IMR-90 (cell line): ENCODE data around the gene NAB2. TPM values are rescaled to one million over a fixed set of nuclear protein-coding genes. Genes with fewer than 3 reads are reported as not detected.

Experiments
- ATAC-seq: fragments of 200-7000 bp; cut with Tn5 transposase; 2 replicates; pipeline ENCODE4 v1.9.1; 2020; ENCODE audit warnings: low read depth, mild to moderate bottlenecking, moderate library complexity
- BruUV-seq: library from RNA; stranded (reverse); fragments of 400-500 nt; replicated peaks from 2 replicates; lab custom pipeline; 2021; lab: Mats Ljungman, UMichigan
- CTCF ChIA-PET: fragments of 300-600 bp; formaldehyde crosslinking; extraction: SDS; loops from one replicate; lab custom pipeline; 2021; ENCODE audit warnings: antibody characterized with exemption; lab: Yijun Ruan, JAX
- POLR2A ChIA-PET: fragments of 300-600 bp; sonication (Branson Sonifier 250); formaldehyde crosslinking; loops from one replicate; lab custom pipeline; 2022; ENCODE audit warnings: antibody characterized with exemption; ENCODE audit not compliant: unreplicated experiment; lab: Charles Lee
- DNase-seq: peaks from one replicate; pipeline ENCODE4 v3.0.0; 2013
- H2AFZ ChIP-seq: replicated peaks from 2 replicates; pipeline ENCODE3; 2013; ENCODE audit warnings: low read length, mild to moderate bottlenecking; ENCODE audit not compliant: poor library complexity
- H2AK5ac ChIP-seq: 2 replicates; pipeline ENCODE4 v1.6.1; 2013; ENCODE audit warnings: low read depth, low read length, inconsistent platforms
- H2AK9ac ChIP-seq: replicated peaks from 2 replicates; pipeline ENCODE3; 2013; ENCODE audit warnings: mild to moderate bottlenecking, low read depth, low read length, moderate library complexity; ENCODE audit not compliant: poor library complexity
- H2BK120ac ChIP-seq: 2 replicates; pipeline ENCODE4 v1.6.1; 2013; ENCODE audit warnings: low read depth, low read length, inconsistent platforms
- H2BK15ac ChIP-seq: 3 replicates; pipeline ENCODE4 v1.6.1; 2013; ENCODE audit warnings: low read depth, low read length, inconsistent platforms
- H2BK20ac ChIP-seq: 2 replicates; pipeline ENCODE4 v1.6.1; 2013; ENCODE audit warnings: low read depth, mild to moderate bottlenecking, inconsistent platforms, low read length, moderate library complexity
- H2BK5ac ChIP-seq: 2 replicates; pipeline ENCODE4 v1.6.1; 2013; ENCODE audit warnings: mild to moderate bottlenecking, low read depth, low read length, inconsistent platforms; ENCODE audit not compliant: poor library complexity, severe bottlenecking
- H3K14ac ChIP-seq: replicated peaks from 2 replicates; pipeline ENCODE4 v1.6.1; 2013; ENCODE audit warnings: low read depth, low read length, inconsistent platforms
- H3K18ac ChIP-seq: 2 replicates; pipeline ENCODE4 v1.6.1; 2013; ENCODE audit warnings: low read depth, low read length, control low read depth
- H3K23ac ChIP-seq: 2 replicates; pipeline ENCODE4 v1.6.1; 2013; ENCODE audit warnings: low read depth, low read length, inconsistent platforms
- H3K27ac ChIP-seq: 2 replicates; pipeline ENCODE4 v1.5.1; 2013; ENCODE audit warnings: mild to moderate bottlenecking, control low read depth, low read length; ENCODE audit not compliant: insufficient read depth
- H3K27me3 ChIP-seq: 2 replicates; pipeline ENCODE4 v1.6.1; 2013; ENCODE audit warnings: low read length; ENCODE audit not compliant: control insufficient read depth, insufficient read depth
- H3K36me3 ChIP-seq: 2 replicates; pipeline ENCODE4 v1.6.1; 2013; ENCODE audit warnings: low read length, mixed read lengths; ENCODE audit not compliant: control insufficient read depth, insufficient read depth
- H3K4ac ChIP-seq: 2 replicates; pipeline ENCODE4 v1.6.1; 2013; ENCODE audit warnings: low read depth, low read length, inconsistent platforms
- H3K4me1 ChIP-seq: 2 replicates; pipeline ENCODE4 v1.6.1; 2013; ENCODE audit warnings: low read length, mixed read lengths; ENCODE audit not compliant: control insufficient read depth, insufficient read depth
- H3K4me2 ChIP-seq: 2 replicates; pipeline ENCODE4 v1.6.1; 2013; ENCODE audit warnings: low read depth, mild to moderate bottlenecking, control low read depth, low read length, moderate library complexity
- H3K4me3 ChIP-seq: 2 replicates; pipeline ENCODE4 v1.5.1; 2013; ENCODE audit warnings: low read depth, mild to moderate bottlenecking, control low read depth, low read length, moderate library complexity; ENCODE audit not compliant: insufficient read depth
- H3K56ac ChIP-seq: 2 replicates; pipeline ENCODE4 v1.6.1; 2013; ENCODE audit warnings: low read length, inconsistent platforms; ENCODE audit not compliant: insufficient read depth; ENCODE audit errors: extremely low read depth
- H3K79me1 ChIP-seq, 2 experiments: 2 replicates each; pipeline ENCODE4 v1.6.1; 2013; ENCODE audit warnings: low read length in 2 of 2, inconsistent platforms in 1 of 2, low read depth in 1 of 2
- H3K9ac ChIP-seq: 2 replicates; pipeline ENCODE4 v1.6.1; 2013; ENCODE audit warnings: low read depth, low read length, control low read depth
- H3K9me1 ChIP-seq: 2 replicates; pipeline ENCODE4 v1.6.1; 2013; ENCODE audit warnings: low read length, inconsistent platforms; ENCODE audit not compliant: insufficient read depth
- H3K9me3 ChIP-seq: 2 replicates; pipeline ENCODE4 v1.6.1; 2013; ENCODE audit warnings: low read length; ENCODE audit not compliant: control insufficient read depth, insufficient read depth
- H4K20me1 ChIP-seq: 2 replicates; pipeline ENCODE4 v1.6.1; 2013; ENCODE audit warnings: low read length, inconsistent platforms; ENCODE audit not compliant: insufficient read depth
- H4K5ac ChIP-seq: 2 replicates; pipeline ENCODE4 v1.6.1; 2013; ENCODE audit warnings: mild to moderate bottlenecking, low read depth, low read length, control low read depth
- H4K8ac ChIP-seq, 2 experiments: 2 replicates each; pipeline ENCODE4 v1.6.1; 2013; ENCODE audit warnings: low read depth in 2 of 2, low read length in 2 of 2, control low read depth in 1 of 2, inconsistent platforms in 1 of 2
- H4K91ac ChIP-seq: 2 replicates; pipeline ENCODE4 v1.6.1; 2013; ENCODE audit warnings: low read depth, low read length, inconsistent platforms; ENCODE audit not compliant: insufficient read depth
- BHLHE40 ChIP-seq: fragments of 150-350 bp; IDR thresholded peaks from 2 replicates; pipeline ENCODE4 v1.6.1; 2016; ENCODE audit warnings: mild to moderate bottlenecking, low read depth, low read length
- CEBPB ChIP-seq: IDR thresholded peaks from 2 replicates; pipeline ENCODE4 v1.6.1; 2012; ENCODE audit warnings: low read depth, low read length, improper control_type of control experiment
- CHD1 ChIP-seq: IDR thresholded peaks from 2 replicates; pipeline ENCODE4 v1.6.1; 2012; ENCODE audit warnings: low read depth, low read length, improper control_type of control experiment
- FOS ChIP-seq: fragments of 150-350 bp; IDR thresholded peaks from 2 replicates; pipeline ENCODE4 v1.6.1; 2016; ENCODE audit warnings: low read depth, low read length
- MAFK ChIP-seq: IDR thresholded peaks from 2 replicates; pipeline ENCODE4 v1.6.1; 2012; ENCODE audit warnings: low read depth, low read length, improper control_type of control experiment
- MAZ ChIP-seq: IDR thresholded peaks from 2 replicates; pipeline ENCODE4 v1.6.1; 2012; ENCODE audit warnings: low read depth, mild to moderate bottlenecking, low read length, improper control_type of control experiment, moderate library complexity, borderline replicate concordance
- MXI1 ChIP-seq: IDR thresholded peaks from 2 replicates; pipeline ENCODE4 v1.6.1; 2012; ENCODE audit warnings: low read depth, mild to moderate bottlenecking, low read length, moderate library complexity, borderline replicate concordance
- NFE2L2 ChIP-seq: fragments of 150-350 bp; IDR thresholded peaks from 2 replicates; pipeline ENCODE4 v1.6.1; 2016; ENCODE audit warnings: low read depth, mild to moderate bottlenecking, low read length
- POLR2A ChIP-seq: IDR thresholded peaks from 2 replicates; pipeline ENCODE4 v1.6.1; 2012; ENCODE audit warnings: mild to moderate bottlenecking, low read depth, low read length
- RAD21 ChIP-seq: IDR thresholded peaks from 2 replicates; pipeline ENCODE4 v1.6.1; 2012; ENCODE audit warnings: low read length, improper control_type of control experiment
- RCOR1 ChIP-seq: IDR thresholded peaks from 2 replicates; pipeline ENCODE4 v1.6.1; 2012; ENCODE audit warnings: mild to moderate bottlenecking, low read length, improper control_type of control experiment; ENCODE audit not compliant: insufficient replicate concordance
- RFX5 ChIP-seq: IDR thresholded peaks from 2 replicates; pipeline ENCODE4 v1.8.0; 2012; ENCODE audit warnings: low read depth, mild to moderate bottlenecking, low read length, moderate library complexity
- SMC3 ChIP-seq: fragments of 150-350 bp; IDR thresholded peaks from 2 replicates; pipeline ENCODE4 v1.6.1; 2016; ENCODE audit warnings: low read depth, mild to moderate bottlenecking, antibody characterized with exemption, low read length, moderate library complexity
- WGBS, 2 experiments: methylation state at CpG; one replicate each; pipeline versions ENCODE4 v1.1.5 to v1.1.7; 2013; ENCODE audit warnings: missing lambda C conversion rate in 2 of 2; ENCODE audit not compliant: insufficient read length in 1 of 2; ENCODE audit errors: extremely low coverage in 2 of 2; 5-methylcytosine and 5-hydroxymethylcytosine counted together
- dilution Hi-C: fragments of 300-500 bp; cut with HindIII; formaldehyde crosslinking; loops from one replicate; pipeline ENCODE4 v1.14.3; 2018; ENCODE audit warnings: low sequenced_read_pairs; ENCODE audit not compliant: unreplicated experiment
- in situ Hi-C: fragments of 300-500 bp; cut with MboI; formaldehyde crosslinking; loops from 3 replicates; pipeline ENCODE4 v1.14.3; 2019; ENCODE audit warnings: low sequenced_read_pairs, inconsistent platforms, mixed read lengths
- intact Hi-C: fragments of 100-400 bp; cut with micrococcal nuclease; formaldehyde crosslinking; loops from 2 replicates; pipeline ENCODE4 v1.10.0; 2022
- polyA plus RNA-seq, 3 experiments: library from polyadenylated mRNA; depleted of rRNA; stranded (reverse); fragments of >200 nt; gene quantifications; 2 replicates each; pipeline ENCODE4 v1.2.3, GENCODE V29; 2012; ENCODE audit warnings: low replicate concordance in 1 of 3
- total RNA-seq: library from RNA; depleted of rRNA; stranded (reverse); fragments of >200 nt; gene quantifications from 2 replicates; pipeline ENCODE4 v1.2.3, GENCODE V29; 2012
- TF ChIP-seq, protein P1 (sequence below): fragments of 150-350 bp; IDR thresholded peaks from 2 replicates; pipeline ENCODE4 v1.6.1; 2016; ENCODE audit warnings: low read depth, mild to moderate bottlenecking, low read length, moderate library complexity, borderline replicate concordance
- TF ChIP-seq, protein P2 (sequence below): fragments of 150-350 bp; IDR thresholded peaks from 2 replicates; pipeline ENCODE4 v1.6.1; 2017; ENCODE audit warnings: mild to moderate bottlenecking, antibody characterized with exemption, low read length, low read depth
- TF ChIP-seq, protein P3 (sequence below): conservative IDR thresholded peaks from 2 replicates; pipeline ENCODE4 v1.5.1; 2012; ENCODE audit warnings: mild to moderate bottlenecking, low read depth, low read length, improper control_type of control experiment

NAB2 gene
- total and polyA plus RNA-seq, 2 of the 4 experiments (the other 2 are of a cell fraction), result 65.1 to 68.8 TPM

DNA sequence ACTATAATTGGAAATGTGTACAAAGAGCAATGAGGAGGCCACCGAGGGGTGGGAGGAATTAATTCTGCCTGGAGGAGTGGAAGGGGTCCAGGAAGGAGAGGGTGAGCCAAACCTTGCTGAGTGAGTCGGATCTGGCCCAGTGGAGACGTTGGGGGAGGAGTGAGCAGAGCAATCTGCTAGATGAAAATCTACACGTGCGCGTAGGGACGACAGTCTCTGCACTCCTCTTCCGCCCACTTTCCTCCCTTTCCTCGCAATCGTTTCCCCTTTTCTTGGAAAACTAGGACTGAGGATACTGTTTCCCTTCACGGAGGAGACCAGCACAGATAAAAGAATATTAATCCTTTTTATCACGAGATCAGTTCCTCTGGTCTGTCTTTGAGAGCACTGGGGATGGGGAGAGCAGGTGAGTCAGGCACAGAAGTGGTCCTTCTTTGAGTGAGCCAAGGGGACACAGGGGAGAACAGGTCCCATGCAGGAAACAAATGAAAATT lies 2.9 kb upstream of the NAB2 start:
- Histone ChIP-seq H3K4me1 (peaks cover 8% of the 10 kb centered on the region), H4K91ac (peak overlapping the region; percentile 95), H3K36me3 (peaks cover 7% of the 10 kb centered on the region), H2AK5ac (peak overlapping the region; percentile 89), H4K5ac (peak overlapping the region; percentile 34), H3K27ac (peak overlapping the region; percentile 98), H2BK15ac (peak overlapping the region; percentile 90), H4K20me1 (peaks cover 18% of the 10 kb centered on the region), H3K79me1 (peaks cover 5 to 28% of the 10 kb centered on the region in 2 experiments; a peak in 3 of 4 replicates), H2BK5ac (peak overlapping the region; percentile 88), H3K4me3 (peak overlapping the region; percentile 59), H3K4ac (peak overlapping the region; percentile 98), H3K18ac (peak overlapping the region; percentile 80), H2BK20ac (peak overlapping the region; percentile 63), H3K27me3 (no peaks in the 10 kb centered on the region), H2AFZ (peak overlapping the region; percentile 85), H3K9me1 (peaks cover 6% of the 10 kb centered on the region), H3K56ac (peak overlapping the region; percentile 94), H2AK9ac (peak overlapping the region; percentile 98), H3K4me2 (peak overlapping the region; percentile 62), H4K8ac (peak overlapping the region; percentile 86 to 93), H2BK120ac (peak overlapping the region; percentile 92), H3K9ac (peak overlapping the region; percentile 91), H3K14ac (peak overlapping the region; percentile 97), H3K9me3 (no peaks in the 10 kb centered on the region), H3K23ac (peak overlapping the region; percentile 98)
- ATAC-seq (no peak), DNase-seq (peak; percentile 69)
- intact Hi-C loops, result no loop called here
- POLR2A ChIA-PET, result interaction anchor here (1.0 kb wide), 1 partner anchor 42 kb away, joined by 4 read pairs; no protein-coding TSS in a partner anchor
- dilution Hi-C loops, result no loop called here
- in situ Hi-C loops, result no loop called here
- no CpG with 5 or more reads among the region's 12 CpGs for WGBS, 2 experiments
- TF ChIP-seq MXI1, result peak; percentile 76; the same call in 1 of the 2 replicates
- TF ChIP-seq MAZ, result peak; percentile 32; the same call in 1 of the 2 replicates
- TF ChIP-seq SMC3, result no peak
- no peak for TF ChIP-seq RAD21
- TF ChIP-seq FOS, result no peak
- TF ChIP-seq CEBPB, result no peak
- TF ChIP-seq RCOR1, result no peak
- TF ChIP-seq BHLHE40, result peak; percentile 83
- no peak for TF ChIP-seq RFX5
- TF ChIP-seq, protein P1, sequence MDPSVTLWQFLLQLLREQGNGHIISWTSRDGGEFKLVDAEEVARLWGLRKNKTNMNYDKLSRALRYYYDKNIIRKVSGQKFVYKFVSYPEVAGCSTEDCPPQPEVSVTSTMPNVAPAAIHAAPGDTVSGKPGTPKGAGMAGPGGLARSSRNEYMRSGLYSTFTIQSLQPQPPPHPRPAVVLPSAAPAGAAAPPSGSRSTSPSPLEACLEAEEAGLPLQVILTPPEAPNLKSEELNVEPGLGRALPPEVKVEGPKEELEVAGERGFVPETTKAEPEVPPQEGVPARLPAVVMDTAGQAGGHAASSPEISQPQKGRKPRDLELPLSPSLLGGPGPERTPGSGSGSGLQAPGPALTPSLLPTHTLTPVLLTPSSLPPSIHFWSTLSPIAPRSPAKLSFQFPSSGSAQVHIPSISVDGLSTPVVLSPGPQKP, result no peak
- TF ChIP-seq CHD1, result no peak
- TF ChIP-seq NFE2L2, result no peak
- no peak for TF ChIP-seq POLR2A
- no peak for TF ChIP-seq MAFK
- TF ChIP-seq, protein P2, sequence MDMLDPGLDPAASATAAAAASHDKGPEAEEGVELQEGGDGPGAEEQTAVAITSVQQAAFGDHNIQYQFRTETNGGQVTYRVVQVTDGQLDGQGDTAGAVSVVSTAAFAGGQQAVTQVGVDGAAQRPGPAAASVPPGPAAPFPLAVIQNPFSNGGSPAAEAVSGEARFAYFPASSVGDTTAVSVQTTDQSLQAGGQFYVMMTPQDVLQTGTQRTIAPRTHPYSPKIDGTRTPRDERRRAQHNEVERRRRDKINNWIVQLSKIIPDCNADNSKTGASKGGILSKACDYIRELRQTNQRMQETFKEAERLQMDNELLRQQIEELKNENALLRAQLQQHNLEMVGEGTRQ, result peak; percentile 51; the same call in 1 of the 2 replicates
- TF ChIP-seq, protein P3, sequence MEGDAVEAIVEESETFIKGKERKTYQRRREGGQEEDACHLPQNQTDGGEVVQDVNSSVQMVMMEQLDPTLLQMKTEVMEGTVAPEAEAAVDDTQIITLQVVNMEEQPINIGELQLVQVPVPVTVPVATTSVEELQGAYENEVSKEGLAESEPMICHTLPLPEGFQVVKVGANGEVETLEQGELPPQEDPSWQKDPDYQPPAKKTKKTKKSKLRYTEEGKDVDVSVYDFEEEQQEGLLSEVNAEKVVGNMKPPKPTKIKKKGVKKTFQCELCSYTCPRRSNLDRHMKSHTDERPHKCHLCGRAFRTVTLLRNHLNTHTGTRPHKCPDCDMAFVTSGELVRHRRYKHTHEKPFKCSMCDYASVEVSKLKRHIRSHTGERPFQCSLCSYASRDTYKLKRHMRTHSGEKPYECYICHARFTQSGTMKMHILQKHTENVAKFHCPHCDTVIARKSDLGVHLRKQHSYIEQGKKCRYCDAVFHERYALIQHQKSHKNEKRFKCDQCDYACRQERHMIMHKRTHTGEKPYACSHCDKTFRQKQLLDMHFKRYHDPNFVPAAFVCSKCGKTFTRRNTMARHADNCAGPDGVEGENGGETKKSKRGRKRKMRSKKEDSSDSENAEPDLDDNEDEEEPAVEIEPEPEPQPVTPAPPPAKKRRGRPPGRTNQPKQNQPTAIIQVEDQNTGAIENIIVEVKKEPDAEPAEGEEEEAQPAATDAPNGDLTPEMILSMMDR, result no peak
- CTCF ChIA-PET, result interaction anchor here (1.0 kb wide), 1 partner anchor 153 kb away, joined by 3 read pairs; no protein-coding TSS in a partner anchor
- no TSS peak for BruUV-seq
